H1 (cell line): Measurements from ENCODE around the gene CCT3. TPM values are rescaled to one million over a fixed set of nuclear protein-coding genes. Genes with fewer than 3 reads are reported as not detected.

ENCODE experiments used
- CBX8 ChIP-seq: fragments of 300-800, 300-1000 bp; sonication (generic); IDR thresholded peaks from 2 replicates; pipeline ENCODE4 v1.7.1; 2016; ENCODE audit warnings: low read depth, low read length, borderline replicate concordance
- CHD1 ChIP-seq: IDR thresholded peaks from 2 replicates; pipeline ENCODE4 v1.6.1; 2012; ENCODE audit warnings: low read depth, low read length, improper control_type of control experiment
- GTF2F1 ChIP-seq: IDR thresholded peaks from 2 replicates; pipeline ENCODE4 v1.6.1; 2012; ENCODE audit warnings: low read depth, low read length, improper control_type of control experiment, borderline replicate concordance
- HDAC2 ChIP-seq, 2 experiments: fragments of 300-600 bp in 1 of 2; sonication (generic) in 1 of 2; IDR thresholded peaks; 2 replicates each; pipeline ENCODE4 v1.6.1; 2011 to 2012; ENCODE audit warnings: low read depth in 2 of 2, low read length in 2 of 2, mild to moderate bottlenecking in 2 of 2, moderate library complexity in 2 of 2, borderline replicate concordance in 1 of 2, inconsistent platforms in 1 of 2
- KDM5A ChIP-seq: fragments of 200-600 bp; IDR thresholded peaks from 2 replicates; pipeline ENCODE4 v1.7.1; 2012; ENCODE audit warnings: mild to moderate bottlenecking, low read length, inconsistent platforms, mixed read lengths
- POU5F1 ChIP-seq: IDR thresholded peaks from 2 replicates; pipeline ENCODE4 v1.6.1; 2011; ENCODE audit warnings: low read depth, mild to moderate bottlenecking, low read length, moderate library complexity
- SIRT6 ChIP-seq: IDR thresholded peaks from one replicate; pipeline ENCODE4 v1.7.1; 2012; ENCODE audit warnings: low read length, inconsistent platforms
- polyA plus RNA-seq, 7 experiments: library from polyadenylated mRNA; depleted of rRNA in 3 of 7; stranded (reverse) in 5 of 7; unstranded in 2 of 7; fragments of >200 nt in 5 of 7; fragments of 200-250 nt in 2 of 7; gene quantifications; 1 replicate in 5 of 7; 2 replicates in 1 of 7; 4 replicates in 1 of 7; pipeline versions ENCODE4 v1.2.1 to v1.2.3, GENCODE V29; 2011 to 2013; ENCODE audit warnings: missing spikeins in 2 of 7, mixed read lengths in 2 of 7
- total RNA-seq: library from RNA; stranded (reverse); fragmentation: NEBNext Ultra II Directional; extraction: Animal tissue kit (Norgen Biotek cat#: 25700); gene quantifications from 2 replicates; pipeline ENCODE4 v1.2.1, GENCODE V29; 2021
- TF ChIP-seq, protein P1 (sequence below): IDR thresholded peaks from 2 replicates; pipeline ENCODE4 v1.6.1; 2012; ENCODE audit warnings: inconsistent platforms
- TF ChIP-seq, protein P2 (sequence below): IDR thresholded peaks from 2 replicates; pipeline ENCODE4 v1.6.1; 2012; ENCODE audit warnings: low read length, inconsistent platforms

Gene CCT3
- total and polyA plus RNA-seq, 2 of the 8 experiments (the other 6 are each of a cell fraction or from before 2014, with no cell fraction given) = 431 to 480 TPM

DNA sequence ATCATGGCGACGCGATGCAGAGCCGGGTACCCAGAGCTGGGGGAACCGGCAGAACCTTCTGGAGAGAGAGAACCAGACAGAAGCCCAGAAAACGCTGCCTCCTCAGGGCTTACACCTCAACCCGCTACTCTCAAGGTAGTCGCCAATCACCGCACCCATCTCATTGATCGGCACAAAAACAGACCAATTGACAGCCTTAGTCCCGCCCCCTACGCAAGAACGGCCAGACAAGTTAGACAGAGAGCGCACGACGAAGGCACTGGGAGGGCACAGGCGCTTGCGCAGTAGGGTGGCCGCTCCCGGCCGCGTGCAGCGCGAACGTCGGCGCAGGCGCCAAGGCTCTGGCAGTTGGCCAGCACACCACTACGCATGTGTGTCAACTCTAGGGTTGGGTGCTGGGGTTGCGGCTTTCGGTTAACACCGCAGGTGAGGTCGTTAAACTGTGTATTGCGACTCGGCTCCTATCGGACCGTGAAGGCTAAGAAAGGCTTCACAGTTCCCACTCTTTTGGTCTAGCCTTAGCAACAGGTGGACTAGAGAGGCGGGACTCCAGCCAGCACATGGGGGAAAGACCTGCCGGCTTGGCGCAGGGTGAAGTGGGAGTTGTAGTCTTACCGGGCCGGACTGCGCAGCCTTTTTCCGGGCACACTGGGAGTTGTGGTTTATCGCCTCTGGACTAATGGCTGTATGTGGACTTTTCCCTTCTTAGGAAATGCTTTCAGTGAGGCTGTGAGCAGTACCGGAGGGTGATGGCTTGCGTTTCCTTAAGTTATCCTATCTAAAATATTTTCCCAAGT lies at the start of gene CCT3, which contains the start of gene TSACC (continued):
- TF ChIP-seq HDAC2 (IDR thresholded peaks at IDR 0.05; ENCODE audit: borderline replicate concordance in 1 of 2, low read depth in 2 of 2, low read length in 2 of 2) = 0 out of 4 replicates have a peak, but pooled peaks of 1 of the 2 experiments have one; percentile 20
- TF ChIP-seq POU5F1 = no peak
- no peak for TF ChIP-seq CBX8
- TF ChIP-seq CHD1 = no peak
- TF ChIP-seq, protein P1, sequence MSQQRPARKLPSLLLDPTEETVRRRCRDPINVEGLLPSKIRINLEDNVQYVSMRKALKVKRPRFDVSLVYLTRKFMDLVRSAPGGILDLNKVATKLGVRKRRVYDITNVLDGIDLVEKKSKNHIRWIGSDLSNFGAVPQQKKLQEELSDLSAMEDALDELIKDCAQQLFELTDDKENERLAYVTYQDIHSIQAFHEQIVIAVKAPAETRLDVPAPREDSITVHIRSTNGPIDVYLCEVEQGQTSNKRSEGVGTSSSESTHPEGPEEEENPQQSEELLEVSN = peak; percentile 93
- no peak for TF ChIP-seq SIRT6
- no peak; the same call in 1 of the 2 replicates for TF ChIP-seq GTF2F1
- TF ChIP-seq, protein P2, sequence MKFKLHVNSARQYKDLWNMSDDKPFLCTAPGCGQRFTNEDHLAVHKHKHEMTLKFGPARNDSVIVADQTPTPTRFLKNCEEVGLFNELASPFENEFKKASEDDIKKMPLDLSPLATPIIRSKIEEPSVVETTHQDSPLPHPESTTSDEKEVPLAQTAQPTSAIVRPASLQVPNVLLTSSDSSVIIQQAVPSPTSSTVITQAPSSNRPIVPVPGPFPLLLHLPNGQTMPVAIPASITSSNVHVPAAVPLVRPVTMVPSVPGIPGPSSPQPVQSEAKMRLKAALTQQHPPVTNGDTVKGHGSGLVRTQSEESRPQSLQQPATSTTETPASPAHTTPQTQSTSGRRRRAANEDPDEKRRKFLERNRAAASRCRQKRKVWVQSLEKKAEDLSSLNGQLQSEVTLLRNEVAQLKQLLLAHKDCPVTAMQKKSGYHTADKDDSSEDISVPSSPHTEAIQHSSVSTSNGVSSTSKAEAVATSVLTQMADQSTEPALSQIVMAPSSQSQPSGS = no peak
- TF ChIP-seq KDM5A = no peak
